NCI-H526 treated with DMSO at 0.1 percent for 48 hours (cell line): ENCODE measurements around the gene C4orf50.

ENCODE experiments used
- DNase-seq: peaks from one replicate; lab custom pipeline; 2025; lab: John Stamatoyannopoulos, UW

Gene C4orf50

GRCh38 chr4:5890063-5890727 lies 128.0 kb downstream of the C4orf50 start:
- DNase-seq: peak; percentile 92

GRCh38 chr4:5889002-5889696 lies 129.1 kb downstream of the C4orf50 start:
- DNase-seq: no peak

GRCh38 chr4:5888222-5889001 lies 129.8 kb downstream of the C4orf50 start:
- peak; percentile 43 for DNase-seq

- DNase-seq: no peak
These were observed 130.6 kb downstream of the C4orf50 start for GRCh38 chr4:5887361-5888221.

- DNase-seq: peak; percentile 65
These were observed 131.2 kb downstream of the C4orf50 start for GRCh38 chr4:5887011-5887360.

GRCh38 chr4:5885733-5886132 lies 132.5 kb downstream of the C4orf50 start:
- DNase-seq: no peak

- peak; percentile 10 for DNase-seq
These were observed 133.4 kb downstream of the C4orf50 start for GRCh38 chr4:5884796-5885195.

GRCh38 chr4:5883916-5884315 lies 134.3 kb downstream of the C4orf50 start:
- peak; percentile 27 for DNase-seq

- DNase-seq: no peak
These were observed 135.3 kb downstream of the C4orf50 start for GRCh38 chr4:5882947-5883346.

GRCh38 chr4:5881340-5881739 lies 136.9 kb downstream of the C4orf50 start:
- DNase-seq: no peak

GRCh38 chr4:5878359-5878758 lies 139.9 kb downstream of the C4orf50 start:
- DNase-seq: no peak

GRCh38 chr4:5877392-5877791 lies 140.8 kb downstream of the C4orf50 start:
- no peak for DNase-seq

GRCh38 chr4:5874811-5875449 lies 143.3 kb downstream of the C4orf50 start:
- no peak for DNase-seq

- DNase-seq: no peak
These were observed 147.5 kb downstream of the C4orf50 start for GRCh38 chr4:5870701-5871100.

- DNase-seq: no peak
These were observed 148.1 kb downstream of the C4orf50 start for GRCh38 chr4:5869966-5870619.

- no peak for DNase-seq
These were observed 150.4 kb downstream of the C4orf50 start for GRCh38 chr4:5867866-5868265.

GRCh38 chr4:5866841-5867813 lies 151.1 kb downstream of the C4orf50 start:
- no peak for DNase-seq

- no peak for DNase-seq
These were observed 152.2 kb downstream of the C4orf50 start for GRCh38 chr4:5865896-5866599.

GRCh38 chr4:5863461-5864113 lies 154.6 kb downstream of the C4orf50 start:
- no peak for DNase-seq
